Endothelial cell of umbilical vein (primary cell): ENCODE measurements around the gene RFX2. TPM values are rescaled to one million over a fixed set of nuclear protein-coding genes. Genes with fewer than 3 reads are reported as not detected.

Experiments
- BruUV-seq: library from RNA; stranded (reverse); fragments of 400-500 nt; replicated peaks from 2 replicates; lab custom pipeline; 2021; lab: Mats Ljungman, UMichigan
- CTCF ChIA-PET: fragments of 300-600, 350-600 bp; sonication (Branson Sonifier 250); formaldehyde crosslinking; loops from one replicate; lab custom pipeline; 2021; ENCODE audit warnings: antibody characterized with exemption, inconsistent platforms; lab: Charles Lee
- POLR2A ChIA-PET: fragments of 300-600, 350-600 bp; sonication (Branson Sonifier 250); formaldehyde crosslinking; loops from one replicate; lab custom pipeline; 2021; ENCODE audit warnings: antibody characterized with exemption, inconsistent platforms; lab: Charles Lee
- DNase-seq: peaks from one replicate; pipeline ENCODE4 v3.0.0-alpha.2; 2011; ENCODE audit warnings: low read depth, low spot score
- FAIRE-seq: peaks from 2 replicates; lab custom pipeline; 2011; peaks lifted over from hg19 to GRCh38; lab: Jason Lieb, UNC
- H2AFZ ChIP-seq: 2 replicates; pipeline ENCODE4 v1.6.0; 2012; ENCODE audit warnings: low read depth, low read length, control low read depth, inconsistent platforms
- H3K27ac ChIP-seq: 2 replicates; pipeline ENCODE4 v1.5.1; 2011; ENCODE audit warnings: low read depth, mild to moderate bottlenecking, control low read depth, low read length, moderate library complexity; ENCODE audit not compliant: insufficient read depth
- H3K27me3 ChIP-seq, 2 experiments: 2 replicates each; pipeline versions ENCODE4 v1.6.0 to v1.6.1; 2011; ENCODE audit warnings: low read length in 2 of 2, mixed read lengths in 1 of 2; ENCODE audit not compliant: control insufficient read depth in 2 of 2, insufficient read depth in 2 of 2
- H3K36me3 ChIP-seq, 2 experiments: 2 replicates in 1 of 2; 3 replicates in 1 of 2; pipeline ENCODE4 v1.5.1; 2011; ENCODE audit warnings: low read length in 2 of 2, mild to moderate bottlenecking in 1 of 2, moderate library complexity in 1 of 2; ENCODE audit not compliant: control insufficient read depth in 2 of 2, insufficient read depth in 2 of 2; ENCODE audit errors: extremely low read depth in 1 of 2
- H3K4me1 ChIP-seq: 3 replicates; pipeline ENCODE4 v1.5.1; 2011; ENCODE audit warnings: mild to moderate bottlenecking, low read length; ENCODE audit not compliant: control insufficient read depth, insufficient read depth; ENCODE audit errors: extremely low read depth
- H3K4me2 ChIP-seq: 2 replicates; pipeline ENCODE4 v1.6.1; 2011; ENCODE audit warnings: low read length, control low read depth, mixed read lengths; ENCODE audit not compliant: insufficient read depth
- H3K4me3 ChIP-seq, 3 experiments: fragments of 200-600 bp in 1 of 3; sonication (generic), shearing (Covaris generic) in 1 of 3; replicated peaks in 1 of 3; 2 replicates each; pipeline ENCODE4 v1.5.1; 2011 to 2016; ENCODE audit warnings: control low read depth in 3 of 3, low read length in 3 of 3, mild to moderate bottlenecking in 2 of 3, inconsistent platforms in 1 of 3, low read depth in 1 of 3, moderate library complexity in 1 of 3; ENCODE audit not compliant: insufficient read depth in 1 of 3
- H3K79me2 ChIP-seq: 2 replicates; pipeline ENCODE4 v1.6.0; 2012; ENCODE audit warnings: low read length, inconsistent platforms; ENCODE audit not compliant: control insufficient read depth, insufficient read depth
- H3K9ac ChIP-seq: replicated peaks from 2 replicates; pipeline ENCODE3; 2011; ENCODE audit warnings: low read length, control low read depth; ENCODE audit not compliant: insufficient read depth; ENCODE audit errors: extremely low read depth
- H3K9me1 ChIP-seq: replicated peaks from 3 replicates; pipeline ENCODE4 v1.6.0; 2011; ENCODE audit warnings: mild to moderate bottlenecking, low read length; ENCODE audit not compliant: control insufficient read depth, insufficient read depth; ENCODE audit errors: extremely low read depth
- H3K9me3 ChIP-seq: replicated peaks from 2 replicates; pipeline ENCODE4 v1.5.1; 2012; ENCODE audit warnings: low read length, inconsistent platforms; ENCODE audit not compliant: control insufficient read depth, insufficient read depth
- H4K20me1 ChIP-seq: replicated peaks from 2 replicates; pipeline ENCODE3; 2011; ENCODE audit warnings: mild to moderate bottlenecking, low read length; ENCODE audit not compliant: control insufficient read depth, insufficient read depth; ENCODE audit errors: extremely low read depth
- CTCF ChIP-seq, 2 donors: IDR thresholded peaks; 1 replicate in 1 of 2; 2 replicates in 1 of 2; pipeline ENCODE4 v1.5.1; 2011; ENCODE audit warnings: low read length in 2 of 2, mild to moderate bottlenecking in 2 of 2, moderate library complexity in 2 of 2, control low read depth in 1 of 2, inconsistent platforms in 1 of 2, low read depth in 1 of 2; ENCODE audit not compliant: insufficient read depth in 1 of 2; ENCODE audit errors: extremely low read depth in 1 of 2
- EZH2 ChIP-seq: IDR thresholded peaks from 2 replicates; pipeline ENCODE4 v1.6.1; 2012; ENCODE audit warnings: borderline replicate concordance, low read depth, mild to moderate bottlenecking, moderate library complexity, low read length, inconsistent platforms; ENCODE audit not compliant: severe bottlenecking
- FOS ChIP-seq: IDR thresholded peaks from 2 replicates; pipeline ENCODE4 v1.6.1; 2011; ENCODE audit warnings: mild to moderate bottlenecking, low read length, moderate library complexity, borderline replicate concordance; ENCODE audit not compliant: insufficient read depth
- GATA2 ChIP-seq: IDR thresholded peaks from 2 replicates; pipeline ENCODE4 v1.7.0; 2011; ENCODE audit warnings: low read depth, mild to moderate bottlenecking, moderate library complexity, mixed read lengths, low read length; ENCODE audit not compliant: insufficient read length, insufficient read depth
- JUN ChIP-seq: IDR thresholded peaks from 2 replicates; pipeline ENCODE4 v1.6.1; 2011; ENCODE audit warnings: borderline replicate concordance, low read depth; ENCODE audit not compliant: insufficient read length, insufficient read depth
- MAX ChIP-seq: IDR thresholded peaks from 2 replicates; pipeline ENCODE4 v1.6.1; 2011; ENCODE audit not compliant: insufficient read depth, insufficient read length
- MYC ChIP-seq: IDR thresholded peaks from one replicate; pipeline ENCODE4 v1.6.1; 2011; ENCODE audit warnings: mild to moderate bottlenecking, low read depth, low read length
- POLR2A ChIP-seq: IDR thresholded peaks from 2 replicates; pipeline ENCODE4 v1.6.1; 2012; ENCODE audit warnings: low read depth, mild to moderate bottlenecking, control low read depth, low read length
- POLR2AphosphoS5 ChIP-seq: IDR thresholded peaks from 2 replicates; pipeline ENCODE4 v1.6.1; 2012; ENCODE audit warnings: low read depth, mild to moderate bottlenecking, control low read depth, low read length, moderate library complexity; ENCODE audit not compliant: insufficient read depth
- dilution Hi-C: fragments of 300-500 bp; cut with MboI; formaldehyde crosslinking; loops from one replicate; pipeline ENCODE4 v1.15.0; 2019; ENCODE audit warnings: low sequenced_read_pairs; ENCODE audit not compliant: extremely low pct_ligation_motif_present
- intact Hi-C: fragments of 100-400 bp; cut with micrococcal nuclease; formaldehyde crosslinking; loops from one replicate; pipeline ENCODE4 v1.10.0; 2022
- polyA plus RNA-seq, 4 experiments: library from polyadenylated mRNA; depleted of rRNA in 3 of 4; stranded (reverse) in 3 of 4; unstranded in 1 of 4; fragments of >200 nt; gene quantifications; 2 replicates each; pipeline versions ENCODE4 v1.2.1 to v1.2.3, GENCODE V29; 2011 to 2012; ENCODE audit warnings: missing spikeins in 1 of 4
- total RNA-seq: library from RNA; stranded (reverse); gene quantifications from 2 replicates; pipeline ENCODE4 v1.2.3, GENCODE V29; 2021

The RFX2 gene
- total and polyA plus RNA-seq, 2 donors (not counting 3 experiments of a cell fraction or from before 2014, with no cell fraction given): 16.1 to 19.0 TPM

GRCh38 chr19:5956728-5957127, 153.6 kb downstream of the RFX2 start:
- ChIA-PET POLR2A (no interaction called here), CTCF (interaction anchor here (1.3 to 4.3 kb wide), 3 partner anchors 11 to 65 kb away, joined by 3 to 28 read pairs (median 5); no protein-coding TSS in a partner anchor)
- H3K9me3 ChIP-seq: no peaks in the 10 kb centered on the region
- FAIRE-seq: no peak
- TF ChIP-seq POLR2A (no peak), POLR2AphosphoS5 (no peak), EZH2 (no peak), CTCF (IDR thresholded peaks at IDR 0.05; ENCODE audit: extremely low read depth in 1 of 2, insufficient read depth in 1 of 2, low read depth in 1 of 2, low read length in 2 of 2) (no peak), MYC (no peak), FOS (no peak), MAX (no peak), GATA2 (no peak), JUN (no peak)
- H3K36me3 ChIP-seq: peaks cover 0 to 3% of the 10 kb centered on the region in 2 experiments
- dilution Hi-C loops: no loop called here
- H3K27me3 ChIP-seq: no peaks in the 10 kb centered on the region
- H3K27ac ChIP-seq: no peak overlapping the region
- H4K20me1 ChIP-seq: no peaks in the 10 kb centered on the region
- peaks cover 97% of the 10 kb centered on the region for H3K79me2 ChIP-seq
- no peak for DNase-seq
- H3K4me3 ChIP-seq: no peak overlapping the region
- H3K4me1 ChIP-seq: peaks cover 36% of the 10 kb centered on the region
- no peak overlapping the region for H3K4me2 ChIP-seq
- no peaks in the 10 kb centered on the region for H3K9me1 ChIP-seq
- BruUV-seq: no TSS peak
- intact Hi-C loops: no loop called here
- H2AFZ ChIP-seq: no peak overlapping the region
- no peak overlapping the region for H3K9ac ChIP-seq
